ENCODE results near the gene SFTPB. TPM values are rescaled to one million over a fixed set of nuclear protein-coding genes. Genes with fewer than 3 reads are reported as not detected.

The SFTPB gene
- polyA plus RNA-seq, 1 donor from 2014 or later: not detected

DNA sequence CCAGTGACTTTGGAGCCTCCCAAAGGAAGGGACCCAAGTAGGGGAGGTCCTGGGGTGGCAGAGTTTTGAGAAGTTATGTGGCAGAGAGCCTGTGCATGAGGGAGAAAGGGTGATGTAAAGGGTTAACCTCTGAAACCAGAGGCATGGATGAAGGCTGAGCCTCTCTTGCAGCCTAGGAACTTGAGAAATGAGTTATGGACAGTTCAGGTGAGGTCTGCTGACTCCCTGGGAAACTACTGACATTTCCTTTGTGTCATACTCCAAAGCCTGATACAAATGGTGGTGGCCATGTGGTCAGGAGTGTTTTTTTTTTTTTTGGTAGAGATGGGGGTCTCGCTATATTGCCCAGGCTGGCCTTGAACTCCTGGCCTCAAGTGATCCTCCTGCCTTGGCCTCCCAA is 13.8 kb upstream of the SFTPB start:
- H3K79me2 ChIP-seq (replicated peaks; ENCODE audit: insufficient read depth, low read length): no peaks in the 10 kb centered on the region
- no peaks in the 10 kb centered on the region for H3K9me2 ChIP-seq (ENCODE audit: insufficient read depth, low read length)
- TF ChIP-seq REST (IDR thresholded peaks at IDR 0.05; ENCODE audit: borderline replicate concordance): no peak
- TF ChIP-seq TAF1 (IDR thresholded peaks at IDR 0.05; ENCODE audit: low read depth): no peak
- TF ChIP-seq RAD21 (conservative IDR thresholded peaks at IDR 0.05): no peak
- no peak for TF ChIP-seq EP300 (conservative IDR thresholded peaks at IDR 0.05; ENCODE audit: poor library complexity, severe bottlenecking)
- TF ChIP-seq POLR2AphosphoS5 (IDR thresholded peaks at IDR 0.05): no peak
- no peak for TF ChIP-seq SMC3 (conservative IDR thresholded peaks at IDR 0.05; ENCODE audit: poor library complexity)
- no peak for TF ChIP-seq MXI1 (conservative IDR thresholded peaks at IDR 0.05; ENCODE audit: poor library complexity, severe bottlenecking)
- H3F3A ChIP-seq (ENCODE audit: insufficient read depth, low read length, poor library complexity, severe bottlenecking): no peaks in the 10 kb centered on the region
- no peak overlapping the region for H3K27ac ChIP-seq (ENCODE audit: low read length)
- no peaks in the 10 kb centered on the region for H3K36me3 ChIP-seq (ENCODE audit: insufficient read depth, low read length)
- H4K20me1 ChIP-seq (ENCODE audit: insufficient read depth): no peaks in the 10 kb centered on the region
- H3K27me3 ChIP-seq (ENCODE audit: insufficient read depth, low read depth, low read length): no peaks in the 10 kb centered on the region
- H3K4me3 ChIP-seq (ENCODE audit: low read length): no peak overlapping the region
- no peak overlapping the region for H2AFZ ChIP-seq (ENCODE audit: low read depth, low read length)
- no peak overlapping the region for H3K9ac ChIP-seq (ENCODE audit: low read length)
- no peaks in the 10 kb centered on the region for H3K9me3 ChIP-seq (ENCODE audit: low read length)
- H3K4me2 ChIP-seq (ENCODE audit: low read length): no peak overlapping the region

- Histone ChIP-seq H3K9me2 (ENCODE audit: insufficient read depth, low read length) (no peaks in the 10 kb centered on the region), H3K36me3 (ENCODE audit: insufficient read depth, low read length) (no peaks in the 10 kb centered on the region), H3K4me2 (ENCODE audit: low read length) (no peak overlapping the region), H3K4me3 (ENCODE audit: low read length) (no peak overlapping the region), H2AFZ (ENCODE audit: low read depth, low read length) (no peak overlapping the region), H3K9ac (ENCODE audit: low read length) (no peak overlapping the region), H3K79me2 (replicated peaks; ENCODE audit: insufficient read depth, low read length) (no peaks in the 10 kb centered on the region), H3K27me3 (ENCODE audit: insufficient read depth, low read depth, low read length) (no peaks in the 10 kb centered on the region), H4K20me1 (ENCODE audit: insufficient read depth) (no peaks in the 10 kb centered on the region), H3F3A (ENCODE audit: insufficient read depth, low read length, poor library complexity, severe bottlenecking) (no peaks in the 10 kb centered on the region), H3K9me3 (ENCODE audit: low read length) (no peaks in the 10 kb centered on the region), H3K27ac (ENCODE audit: low read length) (no peak overlapping the region)
- TF ChIP-seq TAF1 (IDR thresholded peaks at IDR 0.05; ENCODE audit: low read depth): no peak
- TF ChIP-seq, protein P1, sequence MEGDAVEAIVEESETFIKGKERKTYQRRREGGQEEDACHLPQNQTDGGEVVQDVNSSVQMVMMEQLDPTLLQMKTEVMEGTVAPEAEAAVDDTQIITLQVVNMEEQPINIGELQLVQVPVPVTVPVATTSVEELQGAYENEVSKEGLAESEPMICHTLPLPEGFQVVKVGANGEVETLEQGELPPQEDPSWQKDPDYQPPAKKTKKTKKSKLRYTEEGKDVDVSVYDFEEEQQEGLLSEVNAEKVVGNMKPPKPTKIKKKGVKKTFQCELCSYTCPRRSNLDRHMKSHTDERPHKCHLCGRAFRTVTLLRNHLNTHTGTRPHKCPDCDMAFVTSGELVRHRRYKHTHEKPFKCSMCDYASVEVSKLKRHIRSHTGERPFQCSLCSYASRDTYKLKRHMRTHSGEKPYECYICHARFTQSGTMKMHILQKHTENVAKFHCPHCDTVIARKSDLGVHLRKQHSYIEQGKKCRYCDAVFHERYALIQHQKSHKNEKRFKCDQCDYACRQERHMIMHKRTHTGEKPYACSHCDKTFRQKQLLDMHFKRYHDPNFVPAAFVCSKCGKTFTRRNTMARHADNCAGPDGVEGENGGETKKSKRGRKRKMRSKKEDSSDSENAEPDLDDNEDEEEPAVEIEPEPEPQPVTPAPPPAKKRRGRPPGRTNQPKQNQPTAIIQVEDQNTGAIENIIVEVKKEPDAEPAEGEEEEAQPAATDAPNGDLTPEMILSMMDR (IDR thresholded peaks at IDR 0.05; ENCODE audit: poor library complexity, severe bottlenecking): no peak
- TF ChIP-seq EZH2 (IDR thresholded peaks at IDR 0.05; ENCODE audit: borderline replicate concordance, insufficient read depth, low read length, poor library complexity, severe bottlenecking): no peak
- no peak for TF ChIP-seq RAD21 (conservative IDR thresholded peaks at IDR 0.05)
- TF ChIP-seq EP300 (conservative IDR thresholded peaks at IDR 0.05; ENCODE audit: poor library complexity, severe bottlenecking): no peak
- TF ChIP-seq SMC3 (conservative IDR thresholded peaks at IDR 0.05; ENCODE audit: poor library complexity): no peak
Measured at GRCh38 chr2:85681372-85681763, 13.4 kb upstream of the SFTPB start.
